SK-N-SH (cell line): ENCODE measurements around the gene CBFB. TPM values are rescaled to one million over a fixed set of nuclear protein-coding genes. Genes with fewer than 3 reads are reported as not detected.
A peak's percentile ranks its signal among the peaks of the same experiment; 100 is the strongest.

Source experiments
- CTCF ChIA-PET: fragments of 300-600, 350-600 bp; formaldehyde crosslinking; extraction: SDS; loops from one replicate; lab custom pipeline; 2021; lab: Yijun Ruan, JAX
- POLR2A ChIA-PET: fragments of 350-600 bp; sonication (Branson Sonifier 250); formaldehyde crosslinking; extraction: SDS; loops from one replicate; lab custom pipeline; 2020; ENCODE audit warnings: antibody characterized with exemption, inconsistent platforms; lab: Yijun Ruan, JAX
- DNase-seq: peaks from one replicate; pipeline ENCODE4 v3.0.0; 2012
- H2AFZ ChIP-seq: fragments of 200-600 bp; sonication (generic); 2 replicates; pipeline ENCODE4 v1.8.1; 2016; ENCODE audit warnings: antibody characterized with exemption, mild to moderate bottlenecking, low read depth
- H3F3A ChIP-seq: fragments of 200-600 bp; sonication (generic); replicated peaks from 2 replicates; pipeline ENCODE3; 2016; ENCODE audit warnings: antibody characterized with exemption, mild to moderate bottlenecking; ENCODE audit not compliant: insufficient read depth
- H3K27ac ChIP-seq, 2 experiments: fragments of 200-500 bp in 1 of 2; fragments of 200-600 bp in 1 of 2; sonication (Bioruptor generic) in 1 of 2; sonication (generic), shearing (Covaris generic) in 1 of 2; 2 replicates each; pipeline versions ENCODE4 v1.5.1 to v1.6.1; 2014 to 2016; ENCODE audit warnings: low read depth in 2 of 2, inconsistent platforms in 1 of 2, low read length in 1 of 2, mild to moderate bottlenecking in 1 of 2, mixed read lengths in 1 of 2
- H3K27me3 ChIP-seq: fragments of 200-600 bp; sonication (generic), shearing (Covaris generic); 2 replicates; pipeline ENCODE4 v1.6.1; 2016; ENCODE audit warnings: mixed run types; ENCODE audit not compliant: insufficient read depth
- H3K36me3 ChIP-seq, 2 experiments: fragments of 200-500 bp in 1 of 2; fragments of 200-600 bp in 1 of 2; sonication (Bioruptor generic) in 1 of 2; sonication (generic) in 1 of 2; replicated peaks in 1 of 2; 2 replicates each; pipeline versions ENCODE3 to v1.5.1; 2014 to 2016; ENCODE audit warnings: low read length in 1 of 2, mild to moderate bottlenecking in 1 of 2; ENCODE audit not compliant: insufficient read depth in 2 of 2, control insufficient read depth in 1 of 2
- H3K4me1 ChIP-seq, 2 experiments: fragments of 200-500 bp in 1 of 2; fragments of 200-600 bp in 1 of 2; sonication (Bioruptor generic) in 1 of 2; sonication (generic), shearing (Covaris generic) in 1 of 2; 2 replicates each; pipeline versions ENCODE4 v1.5.1 to v1.6.1; 2014 to 2016; ENCODE audit warnings: low read depth in 1 of 2, low read length in 1 of 2, mixed run types in 1 of 2; ENCODE audit not compliant: insufficient read depth in 2 of 2, control insufficient read depth in 1 of 2
- H3K4me2 ChIP-seq: fragments of 200-600 bp; sonication (generic), shearing (Covaris generic); 2 replicates; pipeline ENCODE4 v1.6.1; 2017; ENCODE audit warnings: mixed run types
- H3K4me3 ChIP-seq, 2 experiments: fragments of 200-500 bp in 1 of 2; fragments of 200-600 bp in 1 of 2; sonication (Bioruptor generic) in 1 of 2; sonication (generic), shearing (Covaris generic) in 1 of 2; 2 replicates each; pipeline versions ENCODE4 v1.5.1 to v1.8.1; 2014 to 2016; ENCODE audit warnings: low read depth in 2 of 2, inconsistent platforms in 1 of 2, low read length in 1 of 2, mild to moderate bottlenecking in 1 of 2, mixed read lengths in 1 of 2, moderate library complexity in 1 of 2
- H3K79me2 ChIP-seq: fragments of 200-600 bp; sonication (generic); 2 replicates; pipeline ENCODE4 v1.8.1; 2017; ENCODE audit warnings: mild to moderate bottlenecking; ENCODE audit not compliant: insufficient read depth
- H3K9ac ChIP-seq: fragments of 200-600 bp; sonication (generic); 2 replicates; pipeline ENCODE4 v1.6.1; 2017; ENCODE audit warnings: mixed run types
- H3K9me2 ChIP-seq: fragments of 200-600 bp; sonication (generic); 2 replicates; pipeline ENCODE4 v1.6.1; 2017; ENCODE audit warnings: mixed run types
- H3K9me3 ChIP-seq: fragments of 200-600 bp; sonication (generic); 2 replicates; pipeline ENCODE4 v1.6.1; 2017; ENCODE audit warnings: mixed run types, mild to moderate bottlenecking, moderate library complexity
- H4K20me1 ChIP-seq: fragments of 200-600 bp; sonication (generic); 2 replicates; pipeline ENCODE4 v1.6.1; 2017; ENCODE audit warnings: mild to moderate bottlenecking, mixed run types; ENCODE audit not compliant: insufficient read depth
- ELF1 ChIP-seq: IDR thresholded peaks from 2 replicates; pipeline ENCODE4 v1.4.0; 2012
- EP300 ChIP-seq, 2 experiments: IDR thresholded peaks; 2 replicates each; pipeline versions ENCODE4 v1.4.0 to v1.6.1; 2012; ENCODE audit warnings: borderline replicate concordance in 1 of 2, low read depth in 1 of 2, low read length in 1 of 2
- EZH2phosphoT487 ChIP-seq: fragments of 200-600 bp; sonication (generic); IDR thresholded peaks from 2 replicates; pipeline ENCODE4 v1.6.1; 2017; ENCODE audit warnings: low read depth, mixed run types, mild to moderate bottlenecking, antibody characterized with exemption, moderate library complexity, borderline replicate concordance
- FOXJ3 ChIP-seq: sonication (generic); formaldehyde crosslinking; IDR thresholded peaks from 2 replicates; pipeline ENCODE4 v1.5.1; 2020; ENCODE audit warnings: mild to moderate bottlenecking, missing genetic modification reagents
- PBX3 ChIP-seq: IDR thresholded peaks from 2 replicates; pipeline ENCODE4; 2012
- RXRA ChIP-seq: IDR thresholded peaks from 2 replicates; pipeline ENCODE4 v1.4.0; 2012; ENCODE audit warnings: low read depth, mild to moderate bottlenecking, borderline replicate concordance
- WGBS: methylation state at CpG from one replicate; pipeline ENCODE4 v1.1.6; 2017; ENCODE audit warnings: low lambda C conversion rate; 5-methylcytosine and 5-hydroxymethylcytosine counted together
- polyA plus RNA-seq, 3 experiments: library from polyadenylated mRNA; depleted of rRNA; stranded (reverse); fragments of >200 nt; gene quantifications; 2 replicates each; pipeline ENCODE4 v1.2.3, GENCODE V29; 2012
- small RNA-seq, 7 experiments: library from RNA; depleted of rRNA; stranded (forward); fragments of <200 nt; gene quantifications; one replicate each; pipeline ENCODE3, GENCODE V24; 2012

Gene CBFB
- polyA plus RNA-seq, 1 of the 3 experiments (the other 2 are of a cell fraction): 40.1 TPM

DNA sequence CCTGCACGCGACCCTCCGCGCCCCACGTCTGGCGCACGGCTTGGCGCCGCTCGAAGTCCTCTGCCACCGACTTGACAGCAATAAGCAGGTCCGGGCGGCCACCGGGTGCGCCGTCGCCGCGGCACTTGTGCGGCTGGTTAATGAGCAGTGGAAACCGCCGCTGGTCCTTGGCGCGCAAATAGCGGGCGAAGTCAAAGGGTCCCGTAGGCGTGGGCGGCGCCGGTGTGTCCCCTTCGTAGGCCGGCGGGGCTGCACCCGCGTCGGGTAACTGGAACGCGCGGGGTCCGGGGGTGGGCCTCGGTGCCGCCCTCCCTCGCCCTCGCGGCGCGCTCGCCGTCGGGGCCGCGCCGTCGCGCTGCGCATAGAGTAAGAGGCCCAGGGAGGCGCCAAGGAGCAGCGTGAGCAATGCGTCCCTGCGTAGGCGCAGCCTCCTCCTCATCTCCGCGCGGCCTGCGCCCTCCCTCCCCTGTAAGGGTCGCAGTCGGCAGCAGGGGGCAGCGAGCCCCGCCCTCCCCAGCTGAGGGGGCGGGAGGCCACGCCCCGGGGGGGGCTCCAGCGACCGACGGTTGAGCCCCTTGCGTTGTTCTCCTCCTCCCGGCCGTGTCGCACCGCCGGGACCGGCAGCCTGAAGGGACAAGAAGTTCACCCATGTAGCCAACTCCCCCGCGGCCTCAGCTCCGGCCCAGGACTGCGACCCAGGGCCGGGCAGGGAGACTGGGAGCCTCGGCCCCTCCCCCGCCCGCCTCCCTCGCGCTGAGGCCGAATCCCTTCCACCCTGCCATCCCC is 121.3 kb downstream of the CBFB start:
- H4K20me1 ChIP-seq: peaks cover 4% of the 10 kb centered on the region
- no peaks in the 10 kb centered on the region for H3K79me2 ChIP-seq
- no peaks in the 10 kb centered on the region for H3K9me3 ChIP-seq
- peak overlapping the region; percentile 43; the same call in 1 of the 2 replicates for H2AFZ ChIP-seq
- no peaks in the 10 kb centered on the region for H3K9me2 ChIP-seq
- no CpG with 5 or more reads among the region's 94 CpGs for WGBS
- H3K27me3 ChIP-seq: no peaks in the 10 kb centered on the region
- peaks cover 0 to 8% of the 10 kb centered on the region in 2 experiments; a peak in 1 of 4 replicates for H3K4me1 ChIP-seq
- POLR2A ChIA-PET: interaction anchor here (0.7 to 1.8 kb wide), 6 partner anchors 9 to 132 kb away, joined by 3 to 8 read pairs (median 4); partner anchors contain the start of gene CBFB
- peak; percentile 97 for DNase-seq
- peak overlapping the region; percentile 26 to 90 for H3K27ac ChIP-seq
- TF ChIP-seq EP300 (IDR thresholded peaks at IDR 0.05; ENCODE audit: borderline replicate concordance in 1 of 2, low read depth in 1 of 2, low read length in 1 of 2) (no peak), EZH2phosphoT487 (no peak), PBX3 (no peak), FOXJ3 (CRISPR knock-in tag) (0 out of 2 replicates have a peak, but pooled peaks have one; percentile 9), RXRA (no peak), ELF1 (no peak)
- H3F3A ChIP-seq: peaks cover 8% of the 10 kb centered on the region
- CTCF ChIA-PET: interaction anchor here (0.7 to 14.2 kb wide), 13 partner anchors 10 to 249 kb away, joined by 3 to 470 read pairs (median 4); partner anchors contain the start of genes CBFB, CES3, FBXL8 and TRADD
- peak overlapping the region; percentile 54 to 66; a peak in 3 of 4 replicates for H3K4me3 ChIP-seq
- peaks cover 10 to 39% of the 10 kb centered on the region in 2 experiments for H3K36me3 ChIP-seq
- peak overlapping the region; percentile 73; the same call in 1 of the 2 replicates for H3K4me2 ChIP-seq
- H3K9ac ChIP-seq: peak overlapping the region; percentile 52; the same call in 1 of the 2 replicates

Small RNA genes lying within 50 kb of the gene (small RNA-seq; reads per million reads assigned to genes)
- gene RN7SL543P: 0 reads per million in 7 experiments

Other genes with a start within 250 kb of the CBFB start
- gene TERB1, start 227.6 kb upstream of the CBFB start, polyA plus RNA-seq (2012; rRNA removed): 0.06 and 0.08 TPM in 2 replicates
- gene NAE1, start 198.2 kb upstream of the CBFB start, polyA plus RNA-seq (2012; rRNA removed): 33.8 and 45.5 TPM in 2 replicates
- 0.11 and 0.12 TPM in 2 replicates for gene CA7, start 184.7 kb upstream of the CBFB start, polyA plus RNA-seq (2012; rRNA removed)
- gene PDP2, start 148.6 kb upstream of the CBFB start, polyA plus RNA-seq (2012; rRNA removed): 4.7 and 7.3 TPM in 2 replicates
- not detected in 2 replicates for gene CDH16, start 110.3 kb upstream of the CBFB start, polyA plus RNA-seq (2012; rRNA removed)
- 9.3 and 11.7 TPM in 2 replicates for gene RRAD, start 103.6 kb upstream of the CBFB start, polyA plus RNA-seq (2012; rRNA removed)
- gene CIAO2B, start 94.7 kb upstream of the CBFB start, polyA plus RNA-seq (2012; rRNA removed): 577 and 665 TPM in 2 replicates
- 33.1 and 37.8 TPM in 2 replicates for gene CES2, start 93.6 kb upstream of the CBFB start, polyA plus RNA-seq (2012; rRNA removed)
- gene CES3, start 67.9 kb upstream of the CBFB start, polyA plus RNA-seq (2012; rRNA removed): 1.4 and 1.8 TPM in 2 replicates
- 7.3 and 13.2 TPM in 2 replicates for gene CES4A, start 40.6 kb upstream of the CBFB start, polyA plus RNA-seq (2012; rRNA removed)
- gene PHAF1, start 80.8 kb downstream of the CBFB start, polyA plus RNA-seq (2012; rRNA removed): 17.3 and 22.6 TPM in 2 replicates
- gene B3GNT9, start 121.8 kb downstream of the CBFB start, polyA plus RNA-seq (2012; rRNA removed): 9.8 and 9.9 TPM in 2 replicates
- 27.7 and 28.5 TPM in 2 replicates for gene TRADD, start 130.8 kb downstream of the CBFB start, polyA plus RNA-seq (2012; rRNA removed)
- gene FBXL8, start 130.8 kb downstream of the CBFB start, polyA plus RNA-seq (2012; rRNA removed): 17.8 and 21.8 TPM in 2 replicates
- 33.4 and 44.4 TPM in 2 replicates for gene HSF4, start 135.6 kb downstream of the CBFB start, polyA plus RNA-seq (2012; rRNA removed)
- 34.1 and 38.7 TPM in 2 replicates for gene NOL3, start 141.4 kb downstream of the CBFB start, polyA plus RNA-seq (2012; rRNA removed)
- 68.5 and 83.5 TPM in 2 replicates for gene MATCAP1, start 154.8 kb downstream of the CBFB start, polyA plus RNA-seq (2012; rRNA removed)
- 0.46 and 0.83 TPM in 2 replicates for gene EXOC3L1, start 161.0 kb downstream of the CBFB start, polyA plus RNA-seq (2012; rRNA removed)
- 168 and 210 TPM in 2 replicates for gene E2F4, start 163.0 kb downstream of the CBFB start, polyA plus RNA-seq (2012; rRNA removed)
- 2.3 and 3.1 TPM in 2 replicates for gene ELMO3, start 170.0 kb downstream of the CBFB start, polyA plus RNA-seq (2012; rRNA removed)
- 98.2 and 130 TPM in 2 replicates for gene TMEM208, start 198.0 kb downstream of the CBFB start, polyA plus RNA-seq (2012; rRNA removed)
- 53.2 and 70.9 TPM in 2 replicates for gene FHOD1, start 218.3 kb downstream of the CBFB start, polyA plus RNA-seq (2012; rRNA removed)
- 4.1 and 5.8 TPM in 2 replicates for gene SLC9A5, start 219.8 kb downstream of the CBFB start, polyA plus RNA-seq (2012; rRNA removed)